IPS-18c (cell line): ENCODE results near the gene TNNI3K.

ENCODE experiments used
- H3K4me3 ChIP-seq: 2 replicates; pipeline ENCODE4 v1.7.0; 2013; ENCODE audit warnings: low read depth, mild to moderate bottlenecking, low read length, moderate library complexity; ENCODE audit not compliant: insufficient read depth
- H3K9me3 ChIP-seq: one replicate; pipeline ENCODE4 v1.6.1; 2013; ENCODE audit warnings: mild to moderate bottlenecking, low read length, moderate library complexity; ENCODE audit not compliant: control insufficient read depth, insufficient read depth

TNNI3K gene

DNA sequence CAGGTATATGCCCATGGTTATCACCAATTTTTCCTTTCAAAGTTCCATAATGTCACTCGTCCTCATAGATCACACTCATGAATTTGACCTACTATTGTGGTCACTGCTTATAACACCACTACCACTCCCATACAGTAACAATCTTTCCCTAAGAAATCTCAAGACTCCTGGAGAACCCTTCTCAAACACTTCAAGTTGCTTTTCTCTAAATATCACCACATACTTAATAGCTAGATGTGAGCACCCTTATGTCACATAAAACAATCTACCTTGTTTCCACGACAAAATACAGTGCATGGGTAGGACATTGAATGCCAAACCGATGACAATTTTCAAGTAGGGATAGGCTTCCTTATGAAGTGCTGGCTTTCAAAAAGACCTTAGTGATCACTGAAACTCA is 172.7 kb downstream of the TNNI3K start:
- no peak overlapping the region for H3K4me3 ChIP-seq
- no peaks in the 10 kb centered on the region for H3K9me3 ChIP-seq

DNA sequence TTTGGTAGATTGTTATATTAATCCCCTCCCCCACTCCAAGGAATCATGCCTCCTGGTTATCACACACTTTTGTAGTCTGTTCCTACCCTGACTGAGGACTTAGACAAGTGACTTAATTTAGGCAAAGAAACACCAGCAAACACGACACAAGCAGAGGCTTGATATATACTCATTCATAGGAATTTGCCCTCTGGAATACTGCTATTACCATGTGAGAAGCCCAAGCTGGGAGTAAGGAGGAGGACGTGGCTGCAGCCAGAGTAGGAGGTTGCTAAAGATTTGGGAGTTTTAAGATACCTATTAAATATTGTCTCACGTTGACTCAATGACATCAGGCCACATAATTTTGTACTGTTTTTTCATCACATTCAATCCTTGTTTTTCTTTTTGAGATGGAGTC is 177.1 kb downstream of the TNNI3K start:
- Histone ChIP-seq H3K4me3 (no peak overlapping the region), H3K9me3 (no peaks in the 10 kb centered on the region)

DNA sequence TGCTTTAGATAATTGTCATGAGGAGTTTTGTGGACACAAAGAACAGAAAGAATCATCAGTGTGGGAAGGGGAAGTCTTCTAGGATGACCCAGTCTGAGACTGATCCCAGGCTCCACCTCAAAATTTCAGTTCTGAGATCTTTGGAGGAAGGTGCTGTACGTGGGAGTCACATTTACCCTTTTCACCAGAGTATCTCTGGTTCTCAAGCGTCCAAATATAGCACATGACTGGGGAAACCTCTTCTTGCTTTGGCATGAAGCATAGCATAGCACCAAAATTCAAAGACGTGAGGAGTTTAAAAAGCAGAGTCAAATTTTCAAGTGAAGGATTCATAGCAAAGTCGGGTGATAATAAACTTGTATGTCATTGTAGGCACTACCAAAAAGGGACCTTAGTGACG is 180.7 kb downstream of the TNNI3K start:
- no peak overlapping the region for H3K4me3 ChIP-seq
- no peaks in the 10 kb centered on the region for H3K9me3 ChIP-seq

DNA sequence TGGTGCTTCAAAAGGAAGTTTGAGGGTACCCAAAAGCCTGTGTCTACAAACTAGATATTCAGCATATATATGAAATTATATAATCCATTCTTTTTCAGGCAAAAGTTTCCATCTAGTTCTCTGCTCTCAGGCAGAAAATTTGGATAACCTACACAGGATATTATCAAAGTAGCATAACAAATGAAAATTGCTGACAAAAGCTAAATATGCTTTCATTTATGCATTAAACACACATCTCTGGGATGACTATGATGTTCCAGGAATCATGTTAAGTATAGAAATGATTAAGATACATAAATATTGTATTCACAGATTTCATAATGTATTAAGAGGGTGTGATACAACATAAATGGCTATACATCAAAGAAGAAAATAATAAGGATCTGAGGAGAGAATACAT is 184.4 kb downstream of the TNNI3K start:
- no peak overlapping the region for H3K4me3 ChIP-seq
- no peaks in the 10 kb centered on the region for H3K9me3 ChIP-seq

DNA sequence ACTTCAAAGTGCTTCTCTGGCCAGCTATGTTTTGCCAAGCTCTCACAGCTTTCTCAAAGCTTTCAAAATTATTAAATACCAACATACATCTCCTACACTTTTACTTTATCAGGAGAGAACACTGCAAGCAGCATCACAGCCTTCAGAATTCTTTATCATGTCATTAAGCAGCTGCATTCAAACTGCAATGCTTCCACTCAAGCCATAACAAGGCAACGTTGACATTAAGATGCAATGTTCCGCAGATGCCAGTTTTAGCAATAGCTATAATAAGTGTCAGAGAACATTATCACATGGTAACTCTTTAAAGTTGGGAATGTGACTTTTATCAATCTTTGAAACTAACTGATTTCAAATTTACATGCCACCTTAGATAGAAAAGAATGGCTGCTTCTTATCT is 185.3 kb downstream of the TNNI3K start:
- Histone ChIP-seq H3K4me3 (no peak overlapping the region), H3K9me3 (no peaks in the 10 kb centered on the region)

DNA sequence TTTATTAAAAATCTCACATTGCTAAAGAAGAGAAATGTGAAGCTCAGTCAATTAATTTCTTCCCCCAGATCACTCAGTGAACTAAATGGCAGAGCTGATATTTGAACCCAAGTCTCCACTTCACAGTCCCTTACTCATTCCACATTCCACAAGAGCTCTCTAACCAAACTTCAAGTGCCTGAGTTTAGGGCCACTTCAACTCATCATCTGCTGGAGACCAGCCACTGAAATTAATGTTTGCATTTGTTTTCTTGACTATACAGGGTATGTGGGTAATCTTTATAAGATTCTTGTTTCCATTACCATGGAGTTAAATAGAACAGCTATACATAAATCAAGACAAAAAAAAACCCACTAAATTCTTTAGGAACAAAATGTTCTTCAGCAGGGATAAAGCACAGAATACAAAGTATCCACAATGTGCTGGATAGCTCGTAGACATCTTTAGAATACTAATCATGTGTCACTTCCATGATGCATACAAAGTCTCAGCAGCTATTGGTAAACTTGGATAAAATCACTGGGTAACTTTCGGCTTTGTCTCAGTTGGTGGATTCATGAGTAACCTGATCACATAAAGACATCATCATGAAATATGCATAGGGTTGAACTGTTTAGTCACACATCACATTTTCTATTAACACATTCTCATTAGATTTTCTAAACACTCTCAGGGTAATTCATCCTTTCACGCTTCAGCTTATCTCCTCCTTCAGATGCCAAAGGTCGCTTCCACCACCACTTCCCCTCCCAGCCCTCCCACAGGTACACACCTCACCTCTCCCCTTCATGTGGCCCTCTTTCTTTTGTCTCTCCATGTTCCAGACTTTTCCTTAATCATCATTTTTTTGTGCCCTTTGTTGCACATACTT is 187.5 kb downstream of the TNNI3K start:
- H3K4me3 ChIP-seq, result no peak overlapping the region

DNA sequence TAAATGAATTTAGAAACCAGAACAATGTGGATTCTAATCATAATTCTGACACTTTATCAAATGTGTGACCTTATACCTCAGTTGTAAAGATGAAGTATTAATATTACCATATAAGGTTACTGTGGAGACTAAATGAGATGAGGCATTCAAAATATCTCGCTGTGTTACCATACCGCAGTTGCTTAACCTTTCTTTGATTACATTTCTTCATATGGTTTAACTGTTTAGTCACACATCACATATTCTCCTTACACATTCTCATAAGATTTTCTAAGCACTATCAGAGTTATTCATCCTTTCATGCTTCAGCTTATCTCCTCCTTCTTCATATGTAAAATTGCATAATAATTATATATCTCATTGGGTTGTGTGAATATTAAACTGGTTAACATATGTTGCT is 188.3 kb downstream of the TNNI3K start:
- Histone ChIP-seq H3K9me3 (no peaks in the 10 kb centered on the region), H3K4me3 (no peak overlapping the region)

More for the DNA sequence above, 187.5 kb downstream of the TNNI3K start:
- H3K9me3 ChIP-seq, result no peaks in the 10 kb centered on the region

DNA sequence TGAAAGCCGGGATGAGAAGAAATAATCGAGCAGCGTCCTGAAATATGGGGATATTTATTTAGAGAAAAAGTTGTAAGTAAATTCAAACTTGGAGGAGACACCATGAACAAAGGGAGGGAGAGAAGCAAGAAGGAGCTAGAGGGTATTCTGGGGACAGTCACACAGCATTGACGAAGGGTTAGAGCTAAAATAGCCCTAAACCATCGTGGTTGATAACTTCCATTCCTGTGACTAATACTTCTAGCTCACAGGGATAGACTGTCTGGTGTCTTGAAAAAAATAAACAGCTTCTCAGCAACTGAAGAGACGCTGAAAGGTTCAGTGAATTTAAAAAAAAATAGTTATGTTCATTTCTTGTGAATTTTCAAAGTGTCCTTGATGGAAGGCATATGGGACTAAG is 190.5 kb downstream of the TNNI3K start:
- no peak overlapping the region for H3K4me3 ChIP-seq
- no peaks in the 10 kb centered on the region for H3K9me3 ChIP-seq

DNA sequence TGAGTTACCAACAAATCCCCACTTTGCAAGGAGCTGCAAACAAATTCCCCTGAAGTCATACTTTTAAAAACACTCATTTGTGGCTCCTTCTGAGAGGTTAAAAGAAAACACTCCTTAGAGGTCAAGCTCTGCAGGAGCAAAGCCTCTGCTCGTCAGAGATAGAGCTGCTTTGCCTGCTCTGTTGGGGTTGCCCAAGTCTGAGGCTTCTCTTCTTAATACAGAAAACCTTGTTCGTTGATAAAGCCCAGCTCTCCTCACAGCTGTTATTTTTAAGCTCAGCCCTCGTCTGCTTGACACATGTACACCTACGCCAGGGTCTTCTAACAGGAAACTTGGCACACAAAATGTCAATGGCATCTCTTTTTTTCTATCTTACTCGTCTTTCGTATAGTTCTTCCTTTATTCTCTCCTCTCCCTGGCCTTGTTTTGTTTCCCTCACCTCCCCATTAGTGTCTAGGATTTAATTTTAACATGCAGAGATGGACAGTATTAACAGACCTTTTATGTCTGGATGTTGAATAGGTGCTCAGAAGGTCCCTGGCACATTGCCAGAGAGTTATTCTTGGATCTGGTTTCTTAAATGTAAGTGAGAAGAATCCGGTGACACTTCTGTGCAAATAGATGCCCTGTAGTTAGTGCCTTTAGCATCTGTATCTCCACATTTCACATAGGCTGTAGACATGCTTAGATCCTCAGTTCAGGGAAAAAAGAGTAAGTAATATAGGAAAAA is 191.2 kb downstream of the TNNI3K start:
- Histone ChIP-seq H3K9me3 (no peaks in the 10 kb centered on the region), H3K4me3 (no peak overlapping the region)

DNA sequence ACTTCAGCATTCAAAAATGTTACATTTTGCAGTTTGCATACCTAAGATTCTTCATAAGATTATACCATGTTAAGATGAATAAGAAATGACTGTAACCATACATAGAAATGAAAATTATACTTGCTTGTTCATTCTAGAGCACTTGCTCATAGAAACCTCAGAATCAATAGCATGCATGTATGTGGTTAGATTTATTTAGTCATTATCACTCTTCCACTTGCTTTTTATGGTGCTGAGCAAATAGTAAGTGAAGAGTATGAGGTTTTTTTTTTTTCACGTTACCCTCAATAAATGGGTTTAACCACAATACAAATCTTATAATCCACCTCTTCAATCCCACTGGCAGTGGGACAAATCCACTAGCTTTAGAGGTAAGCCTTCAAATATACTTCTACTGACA is 192.5 kb downstream of the TNNI3K start:
- Histone ChIP-seq H3K9me3 (no peaks in the 10 kb centered on the region), H3K4me3 (no peak overlapping the region)

DNA sequence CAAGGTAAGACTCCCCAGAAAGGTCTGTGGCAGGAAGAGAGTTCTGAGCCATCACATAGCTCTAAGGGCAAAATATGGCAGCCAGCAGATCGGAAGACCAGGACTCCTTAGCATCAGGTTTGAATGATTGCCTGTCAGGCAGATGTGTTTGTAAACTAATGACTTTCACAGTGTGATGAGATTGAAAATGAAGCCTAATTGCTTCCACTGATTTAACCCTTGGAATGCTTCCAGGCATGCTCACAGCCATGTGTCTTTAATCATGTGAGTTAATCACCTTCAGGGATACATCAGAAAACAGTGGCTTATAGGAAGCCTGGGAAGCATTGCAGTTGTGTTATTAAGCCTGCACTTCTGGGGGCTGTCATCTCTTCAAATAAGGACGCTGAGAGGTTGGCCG is 194.4 kb downstream of the TNNI3K start:
- no peaks in the 10 kb centered on the region for H3K9me3 ChIP-seq
- no peak overlapping the region for H3K4me3 ChIP-seq

DNA sequence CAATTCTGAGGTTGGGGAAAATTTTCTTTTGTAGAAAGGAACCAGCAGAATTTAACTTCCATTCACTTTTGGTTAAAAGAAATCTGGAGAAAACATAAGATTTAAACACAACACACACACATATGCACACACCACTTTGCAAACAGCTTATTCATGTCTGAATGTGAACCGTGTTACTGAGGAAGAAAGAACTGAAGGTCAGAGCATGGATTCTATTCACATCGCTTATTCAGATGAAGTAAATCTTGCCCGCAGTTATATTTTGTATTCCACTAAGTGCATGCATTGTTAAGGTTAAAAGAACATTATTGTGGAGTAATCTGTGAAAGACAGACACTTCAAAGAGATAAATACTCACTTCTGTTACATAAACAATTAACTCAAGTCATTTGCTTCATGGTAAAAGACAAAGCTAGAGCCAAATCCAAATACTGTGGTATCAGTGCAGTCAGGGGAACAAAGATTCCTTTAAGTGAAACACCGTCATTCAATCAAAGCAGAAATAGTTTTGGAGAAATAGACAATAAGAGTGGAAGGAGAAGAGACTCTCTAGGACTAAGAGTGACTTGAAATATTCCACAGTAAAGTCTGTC is 195.3 kb downstream of the TNNI3K start:
- Histone ChIP-seq H3K4me3 (no peak overlapping the region), H3K9me3 (no peaks in the 10 kb centered on the region)

DNA sequence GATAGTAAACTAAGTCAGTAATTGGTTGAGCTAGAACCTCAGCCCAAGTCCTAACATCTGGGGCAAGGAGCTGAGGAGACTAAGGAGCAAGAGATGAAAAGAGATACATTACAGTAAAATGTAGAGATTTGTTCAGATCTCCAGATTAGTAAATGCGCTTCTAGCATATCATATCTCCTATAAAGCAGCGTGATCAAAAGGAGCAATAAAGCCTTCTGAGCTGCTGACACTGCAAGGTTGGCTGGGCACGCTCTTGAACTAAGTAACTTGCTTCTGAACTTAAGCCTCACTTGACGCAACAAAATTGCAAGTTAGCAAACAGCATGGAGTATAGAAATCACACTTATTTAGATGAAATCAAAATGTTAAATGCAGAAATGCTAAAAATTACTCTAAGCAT is 196.3 kb downstream of the TNNI3K start:
- Histone ChIP-seq H3K9me3 (no peaks in the 10 kb centered on the region), H3K4me3 (no peak overlapping the region)

DNA sequence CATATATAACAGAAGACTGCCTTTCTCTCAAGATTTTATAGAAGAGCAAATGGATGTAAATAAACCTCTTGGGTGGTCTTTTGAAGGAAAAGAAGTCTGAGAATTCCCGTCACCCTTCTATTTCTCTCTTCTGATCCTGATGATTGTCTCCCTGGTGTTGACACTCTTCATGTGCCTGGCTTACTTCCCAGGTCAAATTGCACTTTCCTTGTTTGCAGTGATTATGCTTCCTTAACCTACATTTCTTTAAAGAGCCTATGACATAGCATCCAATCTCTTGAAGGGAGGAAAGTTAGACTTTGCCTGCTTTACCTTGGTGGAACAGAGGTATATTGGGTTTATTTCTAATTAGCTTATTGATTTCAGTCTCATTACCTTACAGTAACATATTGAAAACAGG is 197.1 kb downstream of the TNNI3K start:
- no peaks in the 10 kb centered on the region for H3K9me3 ChIP-seq
- no peak overlapping the region for H3K4me3 ChIP-seq

DNA sequence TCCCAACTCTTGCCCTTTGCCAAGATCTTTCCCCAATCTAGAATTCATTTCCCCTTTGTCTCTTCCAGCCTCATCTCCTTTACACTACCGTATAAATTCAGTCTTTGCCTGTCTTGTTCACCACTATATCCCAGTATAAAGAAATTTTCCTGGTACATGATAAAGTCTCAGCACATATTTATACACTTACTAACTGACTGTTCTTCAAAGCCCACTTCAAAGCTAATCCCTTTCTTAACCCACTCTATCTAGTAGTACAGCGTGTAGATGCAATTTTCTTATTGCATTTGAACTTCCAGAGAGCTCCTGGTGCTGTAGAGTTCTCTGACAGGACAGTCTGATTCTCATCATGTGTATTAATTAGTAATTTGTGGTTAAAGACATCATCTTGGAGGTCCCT is 199.1 kb downstream of the TNNI3K start:
- H3K9me3 ChIP-seq, result no peaks in the 10 kb centered on the region

DNA sequence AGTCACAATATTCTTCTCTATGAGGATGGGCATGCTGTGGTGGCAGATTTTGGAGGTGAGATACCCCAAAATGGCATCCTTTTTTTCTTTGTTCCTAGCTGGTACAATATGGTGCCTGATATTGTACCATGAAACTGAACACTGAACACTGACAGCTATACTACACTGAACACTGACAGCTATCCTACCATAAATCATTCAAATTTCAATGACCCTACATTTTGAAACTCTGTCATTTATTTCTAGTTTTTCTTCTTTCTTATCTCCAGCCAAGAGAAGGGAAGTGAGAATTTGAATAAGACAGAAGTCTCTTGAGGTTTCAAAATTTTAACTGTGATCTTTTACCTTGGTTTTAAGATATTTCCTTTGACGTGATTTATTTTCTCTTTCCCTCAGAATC is 200.9 kb downstream of the TNNI3K start:
- no peak overlapping the region for H3K4me3 ChIP-seq
- H3K9me3 ChIP-seq, result no peaks in the 10 kb centered on the region

More for the DNA sequence above, 199.1 kb downstream of the TNNI3K start:
- no peak overlapping the region for H3K4me3 ChIP-seq

DNA sequence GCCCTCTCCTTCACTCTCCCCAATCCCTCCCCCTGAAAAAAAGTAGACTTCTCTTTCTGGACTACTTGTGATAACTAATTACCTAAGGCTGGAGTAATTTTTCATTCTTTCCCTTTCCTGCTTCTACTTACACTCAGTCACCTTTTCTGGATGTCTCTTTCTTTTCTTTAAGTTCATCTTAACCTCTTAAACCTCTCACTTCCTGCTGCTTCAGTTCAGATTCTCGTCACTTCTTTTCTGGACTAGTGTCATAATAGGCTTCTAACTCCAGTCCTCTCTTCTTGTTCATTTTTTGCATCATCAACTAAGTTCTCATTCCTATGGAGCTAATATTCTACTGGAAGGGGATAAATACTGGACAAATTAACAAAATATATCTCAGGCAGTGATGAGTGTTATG is 201.8 kb downstream of the TNNI3K start:
- Histone ChIP-seq H3K4me3 (no peak overlapping the region), H3K9me3 (no peaks in the 10 kb centered on the region)

DNA sequence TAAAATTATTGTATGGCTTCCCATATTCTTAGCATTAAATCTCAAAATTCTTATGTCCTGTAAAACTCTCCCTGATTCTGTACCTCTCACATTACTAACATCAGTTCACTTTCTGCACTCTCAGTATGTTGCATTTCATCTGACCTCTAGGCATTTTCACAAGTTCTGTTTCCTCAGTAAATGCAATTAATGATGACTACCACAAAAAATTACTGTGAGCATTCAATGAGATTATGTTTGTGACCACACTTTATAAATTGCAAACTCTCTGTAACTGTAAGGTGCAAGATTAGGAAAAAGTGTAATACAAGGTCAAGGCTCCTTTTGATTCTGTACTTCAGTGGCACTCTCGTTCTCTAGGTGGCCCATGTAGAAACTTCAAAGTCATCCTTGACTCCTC is 216.8 kb downstream of the TNNI3K start:
- H3K4me3 ChIP-seq, result no peak overlapping the region

More for the DNA sequence above, 216.8 kb downstream of the TNNI3K start:
- H3K9me3 ChIP-seq, result no peaks in the 10 kb centered on the region
